Lung (tissue), 12 donors: Measurements from ENCODE around the gene CCDC14. TPM values are rescaled to one million over a fixed set of nuclear protein-coding genes. Genes with fewer than 3 reads are reported as not detected.

ENCODE experiments used
- ATAC-seq: fragments of 200-7000 bp; cut with Tn5 transposase; one replicate; pipeline ENCODE4 v1.9.1; 2020; ENCODE audit warnings: moderate number of reproducible peaks; ENCODE audit not compliant: insufficient read depth, low FRiP score
- DNase-seq, 3 donors: peaks; one replicate each; pipeline ENCODE4 v3.0.0-alpha.2; 2013 to 2017
- H3K27ac ChIP-seq, 2 donors: one replicate each; pipeline ENCODE4 v1.5.1; 2013; ENCODE audit warnings: mild to moderate bottlenecking in 2 of 2, moderate library complexity in 2 of 2, control low read depth in 1 of 2, inconsistent platforms in 1 of 2, low read depth in 1 of 2, low read length in 1 of 2
- H3K27me3 ChIP-seq, 3 donors: one replicate each; pipeline ENCODE4 v1.5.1; 2013; ENCODE audit warnings: low read length in 2 of 3; ENCODE audit not compliant: control insufficient read depth in 3 of 3, insufficient read depth in 3 of 3
- H3K36me3 ChIP-seq, 4 donors: one replicate each; pipeline ENCODE4 v1.5.1; 2013; ENCODE audit warnings: low read length in 4 of 4, mild to moderate bottlenecking in 1 of 4, moderate library complexity in 1 of 4; ENCODE audit not compliant: control insufficient read depth in 4 of 4, insufficient read depth in 4 of 4
- H3K4me1 ChIP-seq, 5 donors: one replicate each; pipeline ENCODE4 v1.5.1; 2013; ENCODE audit warnings: low read length in 5 of 5, mild to moderate bottlenecking in 2 of 5, moderate library complexity in 1 of 5; ENCODE audit not compliant: control insufficient read depth in 5 of 5, insufficient read depth in 5 of 5
- H3K4me3 ChIP-seq: one replicate; pipeline ENCODE4 v1.5.1; 2013; ENCODE audit warnings: mild to moderate bottlenecking, control low read depth, moderate library complexity
- H3K9ac ChIP-seq, 2 donors: one replicate each; pipeline ENCODE4 v1.5.1; 2013; ENCODE audit warnings: low read length in 2 of 2, control low read depth in 1 of 2; ENCODE audit not compliant: insufficient read depth in 1 of 2
- H3K9me3 ChIP-seq, 4 donors: one replicate each; pipeline ENCODE4 v1.5.1; 2013; ENCODE audit warnings: low read length in 3 of 4, mild to moderate bottlenecking in 1 of 4, moderate library complexity in 1 of 4; ENCODE audit not compliant: control insufficient read depth in 4 of 4, insufficient read depth in 3 of 4
- CTCF ChIP-seq: IDR thresholded peaks from 2 replicates; pipeline ENCODE4 v1.5.1; 2012; ENCODE audit warnings: mild to moderate bottlenecking; ENCODE audit errors: control extremely low read depth, extremely low read depth
- WGBS, 2 donors: extraction: QIAGEN DNeasy Blood & Tissue Kit; methylation state at CpG; one replicate each; pipeline ENCODE4 v1.1.7; 2013; 5-methylcytosine and 5-hydroxymethylcytosine counted together
- polyA plus RNA-seq, 2 donors: library from polyadenylated mRNA; stranded (reverse); fragments of 200-250 nt; gene quantifications; one replicate each; pipeline ENCODE4 v1.2.1, GENCODE V29; 2013
- total RNA-seq, 2 donors: library from RNA; depleted of rRNA in 1 of 2; stranded (reverse); fragments of >200 nt in 1 of 2; gene quantifications; one replicate each; pipeline ENCODE4 v1.2.1, GENCODE V29; 2014 to 2021
- donor health status: control.
- donor health status: control.
- donor health status: Bipolar disorder and iron deficiency.
- donor health status: healthy.
- donor health status: DM: yes; HTN: yes; CAD: no.

CCDC14 gene
- total and polyA plus RNA-seq, 4 donors = 12.5 to 121 (median 36.6) TPM

- Histone ChIP-seq H3K27me3 (no peaks in the 10 kb centered on the region), H3K9me3 (no peaks in the 10 kb centered on the region), H3K4me3 (no peak overlapping the region), H3K36me3 (peaks cover 11 to 43% (median 25%) of the 10 kb centered on the region in 4 donors), H3K9ac (no peak overlapping the region), H3K27ac (no peak overlapping the region), H3K4me1 (peaks cover 0 to 6% (median 0%) of the 10 kb centered on the region in 5 donors)
- DNase-seq = no peak
- no peak for ATAC-seq
- no peak for TF ChIP-seq CTCF
- 95 to 100% methylated on average over 2 of the region's 2 CpGs for WGBS, 2 donors
These were observed 11.4 kb downstream of the CCDC14 start for GRCh38 chr3:123949641-123950040.

- no peak overlapping the region for H3K27ac ChIP-seq
- DNase-seq (no peak), ATAC-seq (no peak)
- 98 to 99% methylated on average over 9 of the region's 9 CpGs for WGBS, 2 donors
- TF ChIP-seq CTCF = no peak
- no peaks in the 10 kb centered on the region for H3K9me3 ChIP-seq
- H3K9ac ChIP-seq = no peak overlapping the region
- H3K4me1 ChIP-seq = peaks cover 0 to 6% (median 0%) of the 10 kb centered on the region in 5 donors
- no peak overlapping the region for H3K4me3 ChIP-seq
- H3K27me3 ChIP-seq = no peaks in the 10 kb centered on the region
- H3K36me3 ChIP-seq = peaks cover 9 to 54% (median 33%) of the 10 kb centered on the region in 4 donors
These were observed 12.6 kb downstream of the CCDC14 start for GRCh38 chr3:123948449-123948848.

GRCh38 chr3:123947482-123947881 is 13.5 kb downstream of the CCDC14 start:
- ATAC-seq (no peak), DNase-seq (no peak)
- peaks cover 0 to 2% (median 0%) of the 10 kb centered on the region in 5 donors for H3K4me1 ChIP-seq
- H3K4me3 ChIP-seq = no peak overlapping the region
- H3K36me3 ChIP-seq = peaks cover 8 to 47% (median 30%) of the 10 kb centered on the region in 4 donors
- no peaks in the 10 kb centered on the region for H3K27me3 ChIP-seq
- no peak overlapping the region for H3K9ac ChIP-seq
- no peak for TF ChIP-seq CTCF
- H3K27ac ChIP-seq = no peak overlapping the region
- no peaks in the 10 kb centered on the region for H3K9me3 ChIP-seq

- Histone ChIP-seq H3K9ac (no peak overlapping the region), H3K9me3 (no peaks in the 10 kb centered on the region)
These were observed 19.5 kb downstream of the CCDC14 start for GRCh38 chr3:123941542-123941941.

More at GRCh38 chr3:123941542-123941941, 19.5 kb downstream of the CCDC14 start:
- Histone ChIP-seq H3K4me3 (no peak overlapping the region), H3K4me1 (no peaks in the 10 kb centered on the region), H3K27me3 (no peaks in the 10 kb centered on the region), H3K36me3 (peaks cover 2 to 38% (median 18%) of the 10 kb centered on the region in 4 donors), H3K27ac (no peak overlapping the region)
- TF ChIP-seq CTCF = no peak
- ATAC-seq (no peak), DNase-seq (no peak)
- whole genome bisulfite sequencing, 2 donors = 86 to 88% methylated on average over 1 of the region's 1 CpG
